A673 (cell line): ENCODE results near the gene CACNA1G. TPM values are rescaled to one million over a fixed set of nuclear protein-coding genes. Genes with fewer than 3 reads are reported as not detected.

ENCODE experiments used
- BruUV-seq: library from RNA; stranded (reverse); fragments of 400-500 nt; replicated peaks from 2 replicates; lab custom pipeline; 2021; lab: Mats Ljungman, UMichigan
- CTCF ChIA-PET: fragments of 300-600 bp; sonication (Branson Sonifier 250); formaldehyde crosslinking; loops from one replicate; lab custom pipeline; 2022; ENCODE audit warnings: antibody characterized with exemption; lab: Charles Lee
- POLR2A ChIA-PET: fragments of 300-600 bp; sonication (Branson Sonifier 250); formaldehyde crosslinking; loops from one replicate; lab custom pipeline; 2022; ENCODE audit warnings: antibody characterized with exemption; ENCODE audit not compliant: low non-redundant PET; lab: Charles Lee
- DNase-seq: peaks from one replicate; pipeline ENCODE4 v3.0.0-alpha.2; 2015; ENCODE audit warnings: low spot score
- H3K27ac ChIP-seq: fragments of 200-600 bp; sonication (generic); 2 replicates; pipeline ENCODE4 v1.5.1; 2016; ENCODE audit warnings: mixed run types, low read depth, mild to moderate bottlenecking, mixed read lengths, antibody characterized with exemption, low read length; ENCODE audit not compliant: poor library complexity, severe bottlenecking
- H3K27me3 ChIP-seq: fragments of 200-600 bp; sonication (generic); replicated peaks from 2 replicates; pipeline ENCODE4 v1.6.1; 2017; ENCODE audit warnings: mixed run types, low read depth, mild to moderate bottlenecking, mixed read lengths, antibody characterized with exemption, low read length; ENCODE audit not compliant: insufficient read depth, poor library complexity
- H3K36me3 ChIP-seq: fragments of 200-600 bp; sonication (generic); 2 replicates; pipeline ENCODE4 v1.6.1; 2016; ENCODE audit warnings: mixed run types, mild to moderate bottlenecking, mixed read lengths, antibody characterized with exemption, low read length; ENCODE audit not compliant: insufficient read depth, poor library complexity, severe bottlenecking
- H3K4me1 ChIP-seq: fragments of 200-600 bp; sonication (generic); 2 replicates; pipeline ENCODE4 v1.6.1; 2017; ENCODE audit warnings: mixed run types, mild to moderate bottlenecking, mixed read lengths, antibody characterized with exemption, low read length; ENCODE audit not compliant: insufficient read depth, poor library complexity, severe bottlenecking
- H3K4me3 ChIP-seq: fragments of 200-600 bp; sonication (generic); 2 replicates; pipeline ENCODE4 v1.5.1; 2016; ENCODE audit warnings: low read depth, mixed run types, mild to moderate bottlenecking, mixed read lengths, low read length; ENCODE audit not compliant: poor library complexity, severe bottlenecking
- H3K9me3 ChIP-seq: fragments of 200-600 bp; sonication (generic); 2 replicates; pipeline ENCODE4 v1.6.1; 2016; ENCODE audit warnings: mixed run types, low read depth, mild to moderate bottlenecking, mixed read lengths, antibody characterized with exemption, low read length; ENCODE audit not compliant: poor library complexity, severe bottlenecking
- EZH2 ChIP-seq: fragments of 200-600 bp; sonication (generic); IDR thresholded peaks from 2 replicates; pipeline ENCODE4 v1.6.1; 2017; ENCODE audit warnings: borderline replicate concordance, low read depth, mild to moderate bottlenecking, mixed read lengths, antibody characterized with exemption, low read length; ENCODE audit not compliant: poor library complexity, severe bottlenecking
- intact Hi-C: fragments of 100-400 bp; cut with micrococcal nuclease; formaldehyde crosslinking; loops from one replicate; pipeline ENCODE4 v1.10.0; 2022; ENCODE audit not compliant: unreplicated experiment
- total RNA-seq: library from RNA; stranded (reverse); gene quantifications from 2 replicates; pipeline ENCODE4 v1.2.3, GENCODE V29; 2021
- TF ChIP-seq, protein P1 (sequence below): fragments of 300-800, 200-600 bp; sonication (generic); conservative IDR thresholded peaks from 2 replicates; pipeline ENCODE4 v1.5.1; 2017; ENCODE audit warnings: low read depth, mild to moderate bottlenecking, antibody characterized with exemption, low read length, moderate library complexity, mixed read lengths

CACNA1G gene
- total RNA-seq, 1 experiment from 2014 or later = 7.1 TPM

DNA sequence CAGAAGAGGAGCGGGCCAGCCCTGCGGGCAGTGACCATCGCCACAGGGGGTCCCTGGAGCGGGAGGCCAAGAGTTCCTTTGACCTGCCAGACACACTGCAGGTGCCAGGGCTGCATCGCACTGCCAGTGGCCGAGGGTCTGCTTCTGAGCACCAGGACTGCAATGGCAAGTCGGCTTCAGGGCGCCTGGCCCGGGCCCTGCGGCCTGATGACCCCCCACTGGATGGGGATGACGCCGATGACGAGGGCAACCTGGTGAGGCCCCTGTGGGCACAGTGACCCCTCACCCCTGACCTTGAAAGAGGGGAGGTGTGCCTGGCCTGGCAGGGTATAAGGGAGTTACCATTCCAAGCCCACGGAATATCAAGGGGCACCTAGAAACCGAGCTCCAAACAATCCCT, 39.1 kb downstream of the CACNA1G start:
- no TSS peak for BruUV-seq
- intact Hi-C loops = loop anchor here (5.0 kb wide), 1 partner anchor 37 kb away; the partner anchor contains the start of gene CACNA1G
- H3K36me3 ChIP-seq = no peaks in the 10 kb centered on the region
- no peaks in the 10 kb centered on the region for H3K27me3 ChIP-seq
- TF ChIP-seq, protein P1, sequence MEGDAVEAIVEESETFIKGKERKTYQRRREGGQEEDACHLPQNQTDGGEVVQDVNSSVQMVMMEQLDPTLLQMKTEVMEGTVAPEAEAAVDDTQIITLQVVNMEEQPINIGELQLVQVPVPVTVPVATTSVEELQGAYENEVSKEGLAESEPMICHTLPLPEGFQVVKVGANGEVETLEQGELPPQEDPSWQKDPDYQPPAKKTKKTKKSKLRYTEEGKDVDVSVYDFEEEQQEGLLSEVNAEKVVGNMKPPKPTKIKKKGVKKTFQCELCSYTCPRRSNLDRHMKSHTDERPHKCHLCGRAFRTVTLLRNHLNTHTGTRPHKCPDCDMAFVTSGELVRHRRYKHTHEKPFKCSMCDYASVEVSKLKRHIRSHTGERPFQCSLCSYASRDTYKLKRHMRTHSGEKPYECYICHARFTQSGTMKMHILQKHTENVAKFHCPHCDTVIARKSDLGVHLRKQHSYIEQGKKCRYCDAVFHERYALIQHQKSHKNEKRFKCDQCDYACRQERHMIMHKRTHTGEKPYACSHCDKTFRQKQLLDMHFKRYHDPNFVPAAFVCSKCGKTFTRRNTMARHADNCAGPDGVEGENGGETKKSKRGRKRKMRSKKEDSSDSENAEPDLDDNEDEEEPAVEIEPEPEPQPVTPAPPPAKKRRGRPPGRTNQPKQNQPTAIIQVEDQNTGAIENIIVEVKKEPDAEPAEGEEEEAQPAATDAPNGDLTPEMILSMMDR = no peak
- no peak for TF ChIP-seq EZH2
- no peak for DNase-seq
- H3K9me3 ChIP-seq = no peaks in the 10 kb centered on the region
- H3K4me3 ChIP-seq = no peak overlapping the region
- H3K4me1 ChIP-seq = peaks cover 10% of the 10 kb centered on the region
- POLR2A ChIA-PET = interaction anchor here (0.6 kb wide), 1 partner anchor 202 kb away, joined by 3 read pairs; no protein-coding TSS in a partner anchor
- CTCF ChIA-PET = interaction anchor here (0.6 kb wide), 1 partner anchor 38 kb away, joined by 3 read pairs; no protein-coding TSS in a partner anchor
- H3K27ac ChIP-seq = no peak overlapping the region

DNA sequence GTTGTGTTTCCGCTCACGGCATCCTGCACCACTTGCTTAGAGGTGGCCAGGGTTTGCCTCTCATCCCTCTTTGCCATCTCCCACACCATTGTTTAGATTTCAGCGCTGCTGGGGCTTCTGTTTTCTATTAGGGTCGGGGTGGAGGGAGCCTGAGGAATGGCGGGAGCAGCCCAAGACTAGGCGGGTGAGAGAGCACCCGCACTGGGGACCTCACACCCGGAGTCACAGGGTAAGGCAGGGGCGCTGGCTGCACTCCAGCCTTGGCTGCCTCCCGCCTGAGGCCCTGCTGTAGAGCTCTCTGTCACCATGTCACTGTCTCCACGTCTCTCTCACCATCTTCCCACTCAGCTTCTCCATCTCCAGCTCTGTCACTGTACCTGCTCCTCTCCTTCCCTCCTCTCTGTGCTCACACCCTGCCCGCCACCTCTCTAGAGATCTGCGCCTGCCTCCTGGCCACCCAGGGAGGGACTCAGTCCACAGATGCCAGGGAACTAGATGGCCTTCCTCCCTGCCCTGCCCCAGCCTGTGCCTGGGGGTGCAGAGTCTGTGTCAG, 41.4 kb downstream of the CACNA1G start:
- intact Hi-C loops = loop anchor here (5.0 kb wide), 1 partner anchor 40 kb away; the partner anchor contains the start of gene CACNA1G
- no peaks in the 10 kb centered on the region for H3K36me3 ChIP-seq
- no peak for DNase-seq
- CTCF ChIA-PET = no interaction called here
- H3K27ac ChIP-seq = no peak overlapping the region
- no peaks in the 10 kb centered on the region for H3K27me3 ChIP-seq
- H3K4me3 ChIP-seq = no peak overlapping the region
- no TSS peak for BruUV-seq
- POLR2A ChIA-PET = no interaction called here
- no peak for TF ChIP-seq EZH2
- TF ChIP-seq, protein P1 = no peak
- no peaks in the 10 kb centered on the region for H3K9me3 ChIP-seq
- H3K4me1 ChIP-seq = peaks cover 18% of the 10 kb centered on the region

DNA sequence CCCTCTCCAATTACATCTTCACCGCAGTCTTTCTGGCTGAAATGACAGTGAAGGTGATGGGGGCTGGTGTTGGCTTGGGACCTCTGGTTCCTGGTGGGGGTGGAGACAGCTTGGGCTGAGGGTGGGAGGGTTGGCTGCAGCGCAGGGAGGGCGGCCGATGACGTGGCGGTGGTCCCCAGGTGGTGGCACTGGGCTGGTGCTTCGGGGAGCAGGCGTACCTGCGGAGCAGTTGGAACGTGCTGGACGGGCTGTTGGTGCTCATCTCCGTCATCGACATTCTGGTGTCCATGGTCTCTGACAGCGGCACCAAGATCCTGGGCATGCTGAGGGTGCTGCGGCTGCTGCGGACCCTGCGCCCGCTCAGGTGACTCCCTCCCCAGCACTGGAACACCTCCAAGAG, 42.3 kb downstream of the CACNA1G start:
- BruUV-seq = no TSS peak
- H3K27me3 ChIP-seq = no peaks in the 10 kb centered on the region
- no peaks in the 10 kb centered on the region for H3K36me3 ChIP-seq
- intact Hi-C loops = loop anchor here (5.0 kb wide), 1 partner anchor 41 kb away; the partner anchor contains the start of gene CACNA1G
- peaks cover 18% of the 10 kb centered on the region for H3K4me1 ChIP-seq
- ChIA-PET CTCF (no interaction called here), POLR2A (no interaction called here)
- TF ChIP-seq EZH2 = no peak
- TF ChIP-seq, protein P1 = no peak
- no peak for DNase-seq
- H3K4me3 ChIP-seq = no peak overlapping the region
- no peaks in the 10 kb centered on the region for H3K9me3 ChIP-seq
- no peak overlapping the region for H3K27ac ChIP-seq
